Mesenteric fat pad (tissue), 1 donor: ENCODE measurements around the gene NDUFAF8. TPM values are rescaled to one million over a fixed set of nuclear protein-coding genes. Genes with fewer than 3 reads are reported as not detected.

ENCODE experiments used
- DNase-seq: peaks from one replicate; pipeline ENCODE4 v3.0.0-alpha.2; 2020; ENCODE audit warnings: low spot score
- total RNA-seq: library from RNA; stranded (reverse); fragmentation: NEBNext Ultra II Directional; extraction: Animal tissue kit (Norgen Biotek cat#: 25700); gene quantifications from one replicate; pipeline ENCODE4 v1.2.1, GENCODE V29; 2021
- donor health status: DM: yes; HTN: yes; CAD: no.

Gene NDUFAF8
- total RNA-seq, 1 donor from 2014 or later: 46.2 TPM

GRCh38 chr17:81267390-81268067 is 28.4 kb downstream of the NDUFAF8 start:
- no peak for DNase-seq

GRCh38 chr17:81270279-81270678 is 31.2 kb downstream of the NDUFAF8 start:
- DNase-seq: no peak

- DNase-seq: no peak
Measured at GRCh38 chr17:81271226-81271625, 32.1 kb downstream of the NDUFAF8 start.

- no peak for DNase-seq
Measured at GRCh38 chr17:81272616-81273015, 33.5 kb downstream of the NDUFAF8 start.

- DNase-seq: no peak
Measured at GRCh38 chr17:81273698-81274470, 34.8 kb downstream of the NDUFAF8 start.

- no peak for DNase-seq
Measured at GRCh38 chr17:81274471-81274855, 35.3 kb downstream of the NDUFAF8 start.

- DNase-seq: no peak
Measured at GRCh38 chr17:81276781-81277180, 37.7 kb downstream of the NDUFAF8 start.

- DNase-seq: no peak
Measured at GRCh38 chr17:81277421-81277820, 38.3 kb downstream of the NDUFAF8 start.

- DNase-seq: no peak
Measured at GRCh38 chr17:81277946-81278693, 39.0 kb downstream of the NDUFAF8 start.

GRCh38 chr17:81278831-81279230 is 39.7 kb downstream of the NDUFAF8 start:
- DNase-seq: no peak

GRCh38 chr17:81279278-81280275 is 40.5 kb downstream of the NDUFAF8 start:
- DNase-seq: no peak

GRCh38 chr17:81280571-81280970 is 41.5 kb downstream of the NDUFAF8 start:
- no peak for DNase-seq

- DNase-seq: no peak
Measured at GRCh38 chr17:81282141-81282540, 43.0 kb downstream of the NDUFAF8 start.

GRCh38 chr17:81282876-81283275 is 43.8 kb downstream of the NDUFAF8 start:
- DNase-seq: no peak

GRCh38 chr17:81285179-81285878 is 46.2 kb downstream of the NDUFAF8 start:
- DNase-seq: no peak

GRCh38 chr17:81285894-81286293 is 46.8 kb downstream of the NDUFAF8 start:
- DNase-seq: no peak

- no peak for DNase-seq
Measured at GRCh38 chr17:81286491-81287145, 47.5 kb downstream of the NDUFAF8 start.

- no peak for DNase-seq
Measured at GRCh38 chr17:81287152-81287551, 48.0 kb downstream of the NDUFAF8 start.

- DNase-seq: no peak
Measured at GRCh38 chr17:81287741-81288430, 48.8 kb downstream of the NDUFAF8 start.
